Activated naive CD8-positive, alpha-beta T cell treated with anti-CD3 and anti-CD28 coated beads, Interleukin-2, amount 50 U/mL, for 24 hours (primary cell): ENCODE results near the gene CA7.
A peak's percentile ranks its signal among the peaks of the same experiment; 100 is the strongest.

ENCODE experiments used
- ATAC-seq: fragments of 150-1000 bp; cut with Tn5 transposase; one replicate; pipeline ENCODE4 v1.10.0; 2021
- DNase-seq: peaks from one replicate; pipeline ENCODE4 v3.0.0; 2021
- H3K27ac Mint-ChIP-seq: one replicate; pipeline ENCODE4 v1.8.0; 2021; ENCODE audit warnings: mild to moderate bottlenecking, mixed read lengths
- H3K27me3 Mint-ChIP-seq: one replicate; pipeline ENCODE4 v1.8.0; 2021; ENCODE audit warnings: mixed read lengths
- H3K36me3 Mint-ChIP-seq: one replicate; pipeline ENCODE4 v1.8.0; 2021; ENCODE audit warnings: low read depth, mixed read lengths
- H3K4me1 Mint-ChIP-seq: one replicate; pipeline ENCODE4 v1.8.0; 2021; ENCODE audit warnings: mixed read lengths
- H3K4me3 Mint-ChIP-seq: one replicate; pipeline ENCODE4 v1.8.0; 2021; ENCODE audit warnings: mild to moderate bottlenecking, moderate library complexity, mixed read lengths
- H3K9me3 Mint-ChIP-seq: one replicate; pipeline ENCODE4 v1.8.0; 2021; ENCODE audit warnings: mixed read lengths

CA7 gene

DNA sequence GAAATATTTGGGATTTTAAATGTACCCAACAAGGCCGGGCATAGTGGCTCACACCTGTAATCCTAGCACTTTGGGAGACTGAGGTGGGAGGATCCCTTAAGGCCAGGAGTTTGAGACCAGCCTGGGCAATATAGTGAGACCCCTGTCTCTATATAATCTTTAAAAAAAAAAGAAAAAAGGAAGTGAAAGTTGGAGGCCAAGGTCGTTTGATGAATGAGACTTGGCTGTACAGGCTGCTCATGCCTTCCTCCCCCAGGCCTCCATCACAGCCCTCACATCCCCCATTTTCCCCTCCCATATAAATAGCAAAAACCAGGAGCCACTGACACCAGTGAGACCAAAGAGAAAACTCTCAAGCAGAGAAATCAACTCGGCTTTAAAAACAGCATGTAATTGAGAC is 3.3 kb upstream of the CA7 start:
- Mint-ChIP-seq H3K36me3 (no peaks in the 10 kb centered on the region), H3K27ac (no peak overlapping the region), H3K4me1 (peaks cover 4% of the 10 kb centered on the region), H3K4me3 (no peak overlapping the region), H3K9me3 (no peaks in the 10 kb centered on the region), H3K27me3 (peaks cover 34% of the 10 kb centered on the region)
- ATAC-seq (no peak), DNase-seq (no peak)

DNA sequence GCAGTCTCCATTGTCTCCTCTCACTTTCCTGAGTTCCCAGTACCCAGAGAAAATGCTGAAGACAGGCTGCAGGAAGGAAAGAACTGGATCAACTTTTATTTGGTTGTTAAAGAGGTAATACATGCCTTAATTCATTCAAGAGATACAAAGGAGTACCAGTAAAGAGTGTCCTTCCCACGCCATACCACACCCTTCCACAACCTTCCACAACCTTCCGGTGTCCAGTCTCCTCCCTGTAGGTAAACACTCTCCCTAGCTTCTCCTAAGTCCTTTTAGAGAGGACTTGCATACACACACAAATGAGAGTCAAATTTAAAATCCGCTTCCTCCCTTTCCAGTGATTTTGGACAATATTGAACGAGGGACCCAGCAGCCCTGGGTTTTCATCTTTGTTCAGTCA is 2.8 kb upstream of the CA7 start:
- Mint-ChIP-seq H3K4me1 (peaks cover 4% of the 10 kb centered on the region), H3K4me3 (no peak overlapping the region), H3K36me3 (no peaks in the 10 kb centered on the region), H3K27me3 (peaks cover 39% of the 10 kb centered on the region), H3K9me3 (no peaks in the 10 kb centered on the region), H3K27ac (no peak overlapping the region)
- ATAC-seq (no peak), DNase-seq (no peak)

DNA sequence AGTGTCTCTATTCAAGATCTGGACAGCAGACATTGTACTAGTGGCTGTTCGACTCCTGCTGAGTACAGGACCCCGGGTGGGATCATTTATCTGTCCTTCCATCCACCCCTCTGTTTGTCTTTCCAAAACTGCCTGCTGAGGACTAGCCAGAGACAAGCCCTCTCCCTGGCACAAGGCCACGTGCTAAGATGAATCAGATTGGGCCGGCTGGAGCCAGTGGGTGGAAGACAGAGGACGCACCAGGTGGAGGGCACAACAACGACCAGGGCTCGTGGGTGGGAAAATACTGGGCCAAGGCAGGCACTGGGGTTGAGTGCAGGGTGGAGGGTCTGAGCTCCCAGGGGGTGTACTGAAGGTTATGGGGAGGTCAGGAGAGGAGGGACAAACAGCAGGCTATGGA is 1.4 kb upstream of the CA7 start:
- no peak for ATAC-seq
- Mint-ChIP-seq H3K4me1 (peaks cover 4% of the 10 kb centered on the region), H3K27me3 (peaks cover 43% of the 10 kb centered on the region)

DNA sequence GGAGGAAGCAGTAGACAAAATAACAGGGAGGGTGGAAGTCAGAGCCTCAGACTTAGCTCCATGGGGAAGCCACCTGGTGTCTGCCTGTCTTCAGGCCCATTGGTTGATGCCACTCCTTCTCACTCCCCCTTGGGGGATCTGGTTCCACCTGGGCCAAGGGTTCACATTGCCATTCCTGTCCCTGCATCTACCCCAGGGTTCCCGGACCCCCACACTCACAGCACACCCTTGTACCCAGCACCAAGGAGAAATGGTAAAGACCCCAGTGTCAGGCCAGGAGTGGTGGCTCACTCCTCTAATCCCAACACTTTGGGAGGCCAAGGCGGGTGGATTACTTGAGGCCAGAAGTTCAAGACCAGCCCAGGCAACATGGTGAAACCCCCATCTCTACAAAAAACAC is 1.0 kb upstream of the CA7 start:
- H3K4me3 Mint-ChIP-seq = no peak overlapping the region
- ATAC-seq (no peak), DNase-seq (no peak)
- no peaks in the 10 kb centered on the region for H3K36me3 Mint-ChIP-seq
- peaks cover 6% of the 10 kb centered on the region for H3K4me1 Mint-ChIP-seq
- H3K9me3 Mint-ChIP-seq = no peaks in the 10 kb centered on the region
- H3K27me3 Mint-ChIP-seq = peaks cover 43% of the 10 kb centered on the region
- no peak overlapping the region for H3K27ac Mint-ChIP-seq

More for the DNA sequence above, 1.4 kb upstream of the CA7 start:
- DNase-seq = no peak
- H3K4me3 Mint-ChIP-seq = no peak overlapping the region
- H3K27ac Mint-ChIP-seq = no peak overlapping the region
- H3K36me3 Mint-ChIP-seq = no peaks in the 10 kb centered on the region
- no peaks in the 10 kb centered on the region for H3K9me3 Mint-ChIP-seq

DNA sequence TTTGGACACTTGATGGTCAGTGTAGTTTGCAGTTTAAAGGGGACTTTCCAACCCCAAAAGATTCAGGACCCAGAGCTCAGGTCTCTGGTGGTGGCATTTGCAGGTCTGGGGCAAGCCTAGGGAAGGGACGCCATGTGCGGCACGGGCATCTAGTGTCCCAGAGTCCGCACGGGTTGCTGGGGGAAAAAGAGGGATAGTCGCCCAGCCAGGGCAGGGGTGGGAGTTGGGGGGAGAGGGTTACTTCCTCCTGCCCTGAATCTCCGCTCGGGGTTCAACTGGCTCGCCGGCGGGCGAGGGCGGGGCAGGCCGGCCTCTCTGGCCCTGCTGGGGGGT is 239 bp upstream of the CA7 start:
- DNase-seq = no peak
- peaks cover 8% of the 10 kb centered on the region for H3K4me1 Mint-ChIP-seq
- no peak overlapping the region for H3K27ac Mint-ChIP-seq
- H3K36me3 Mint-ChIP-seq = no peaks in the 10 kb centered on the region
- ATAC-seq = no peak
- no peaks in the 10 kb centered on the region for H3K9me3 Mint-ChIP-seq
- H3K4me3 Mint-ChIP-seq = peak overlapping the region; percentile 52
- H3K27me3 Mint-ChIP-seq = peaks cover 43% of the 10 kb centered on the region

DNA sequence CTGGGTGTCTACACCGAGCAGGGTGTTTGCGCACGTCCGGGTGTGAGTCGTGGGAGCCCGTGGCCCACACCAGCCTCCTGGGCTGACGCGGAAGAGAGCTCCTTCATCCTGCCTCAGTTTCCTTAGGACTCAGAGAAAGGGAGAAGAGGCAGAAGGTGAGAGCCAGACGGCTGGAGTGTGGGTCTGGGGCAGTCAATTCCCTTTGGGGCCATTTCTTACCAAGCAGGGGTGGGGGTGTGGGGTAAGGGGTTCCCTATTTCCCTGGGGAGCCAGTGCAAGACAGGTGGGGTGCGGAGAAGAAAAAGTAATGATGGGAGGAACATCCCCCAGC is 831 bp downstream of the CA7 start:
- Mint-ChIP-seq H3K4me1 (peaks cover 8% of the 10 kb centered on the region), H3K36me3 (no peaks in the 10 kb centered on the region), H3K4me3 (no peak overlapping the region), H3K27me3 (peaks cover 41% of the 10 kb centered on the region), H3K27ac (no peak overlapping the region), H3K9me3 (no peaks in the 10 kb centered on the region)
- DNase-seq (no peak), ATAC-seq (peak; percentile 16)

DNA sequence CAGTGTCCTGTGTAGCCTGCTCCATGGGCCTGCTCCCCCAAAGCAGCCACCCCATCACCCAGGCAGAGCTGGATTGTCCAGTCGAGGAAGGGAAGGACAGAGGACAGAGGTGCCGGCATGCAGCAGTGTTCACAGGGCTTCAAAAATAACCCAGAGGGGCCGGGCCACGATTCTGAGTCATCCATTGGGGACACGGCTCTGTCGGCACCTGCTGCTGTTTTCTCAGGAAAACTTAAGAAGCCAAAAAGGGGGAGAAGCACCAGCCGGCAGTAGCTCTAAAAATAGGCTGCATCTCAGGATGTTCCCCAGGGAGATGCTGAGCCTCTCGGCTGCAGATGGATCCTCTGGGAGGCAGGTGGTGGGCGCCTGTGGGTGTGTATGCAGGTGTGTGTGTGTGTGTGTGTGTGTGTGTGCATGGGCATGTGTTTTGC is 1.6 kb downstream of the CA7 start:
- DNase-seq (no peak), ATAC-seq (no peak)
- no peaks in the 10 kb centered on the region for H3K9me3 Mint-ChIP-seq
- H3K36me3 Mint-ChIP-seq = no peaks in the 10 kb centered on the region
- peaks cover 39% of the 10 kb centered on the region for H3K27me3 Mint-ChIP-seq
- H3K27ac Mint-ChIP-seq = no peak overlapping the region
- H3K4me3 Mint-ChIP-seq = no peak overlapping the region
- H3K4me1 Mint-ChIP-seq = peaks cover 8% of the 10 kb centered on the region

DNA sequence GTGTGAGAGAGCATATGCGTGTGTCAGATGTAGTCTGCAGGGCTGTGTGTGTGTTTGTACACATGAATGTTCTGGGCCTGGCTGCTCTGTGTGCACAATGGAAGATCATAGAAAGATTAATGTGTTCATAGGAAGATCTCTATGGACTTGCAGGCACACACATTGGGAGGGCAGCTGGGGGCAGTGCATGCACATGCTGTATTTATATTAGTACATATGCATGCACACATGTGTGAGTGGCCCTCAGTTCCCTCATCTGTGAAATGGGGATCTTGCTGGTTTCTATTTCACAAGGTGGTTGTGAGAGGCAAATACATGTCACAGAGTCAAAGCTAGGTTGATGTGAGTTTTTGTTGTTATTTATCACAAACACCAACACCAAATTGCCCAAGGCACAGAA is 2.1 kb downstream of the CA7 start:
- no peak overlapping the region for H3K4me3 Mint-ChIP-seq
- ATAC-seq (no peak), DNase-seq (no peak)
- peaks cover 39% of the 10 kb centered on the region for H3K27me3 Mint-ChIP-seq
- no peaks in the 10 kb centered on the region for H3K9me3 Mint-ChIP-seq
- H3K36me3 Mint-ChIP-seq = no peaks in the 10 kb centered on the region
- peaks cover 8% of the 10 kb centered on the region for H3K4me1 Mint-ChIP-seq
- no peak overlapping the region for H3K27ac Mint-ChIP-seq

DNA sequence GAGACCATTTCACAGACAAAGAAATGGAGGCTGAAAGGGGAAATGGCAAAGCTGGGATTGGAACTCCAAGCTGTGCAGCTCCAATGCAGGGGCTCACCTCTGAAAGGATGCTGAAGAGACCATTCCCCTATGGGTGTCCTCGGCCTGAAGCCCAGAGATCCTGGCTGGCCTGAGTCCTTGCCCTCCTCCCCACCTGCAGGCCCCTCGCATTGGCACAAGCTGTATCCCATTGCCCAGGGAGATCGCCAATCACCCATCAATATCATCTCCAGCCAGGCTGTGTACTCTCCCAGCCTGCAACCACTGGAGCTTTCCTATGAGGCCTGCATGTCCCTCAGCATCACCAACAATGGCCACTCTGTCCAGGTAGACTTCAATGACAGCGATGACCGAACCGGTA is 2.6 kb downstream of the CA7 start:
- H3K27ac Mint-ChIP-seq = no peak overlapping the region
- no peaks in the 10 kb centered on the region for H3K36me3 Mint-ChIP-seq
- DNase-seq = no peak
- peaks cover 8% of the 10 kb centered on the region for H3K4me1 Mint-ChIP-seq
- no peaks in the 10 kb centered on the region for H3K9me3 Mint-ChIP-seq
- peaks cover 39% of the 10 kb centered on the region for H3K27me3 Mint-ChIP-seq
- no peak for ATAC-seq
- H3K4me3 Mint-ChIP-seq = no peak overlapping the region

DNA sequence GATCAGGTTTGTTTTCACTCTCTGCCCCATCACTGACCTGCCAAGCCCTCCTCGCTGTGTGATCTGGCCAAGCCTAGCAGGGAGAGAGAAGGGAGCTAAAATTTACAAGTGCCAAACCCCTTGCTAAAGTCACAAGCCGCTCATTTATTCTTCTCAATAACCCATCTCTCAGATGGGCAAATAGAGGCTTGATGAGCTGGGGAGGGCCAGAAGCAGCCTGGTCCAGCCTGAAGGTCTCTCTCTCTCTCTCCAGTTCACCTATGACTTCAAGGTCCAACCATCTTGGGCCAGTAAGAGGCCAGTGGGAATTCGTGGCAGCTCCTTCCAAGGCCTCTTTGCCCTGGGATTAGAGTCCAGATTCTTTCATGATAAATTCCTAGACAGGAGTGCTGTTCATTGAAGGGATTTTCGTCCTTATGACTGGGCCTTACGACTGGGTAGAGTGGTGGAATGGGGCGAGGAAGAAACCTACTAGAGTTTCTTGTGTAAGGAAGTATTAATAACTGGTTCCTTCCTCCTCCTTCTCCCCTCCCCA is 3.4 kb downstream of the CA7 start:
- Mint-ChIP-seq H3K36me3 (no peaks in the 10 kb centered on the region), H3K27ac (no peak overlapping the region), H3K27me3 (peaks cover 37% of the 10 kb centered on the region), H3K4me1 (peaks cover 8% of the 10 kb centered on the region), H3K4me3 (no peak overlapping the region), H3K9me3 (no peaks in the 10 kb centered on the region)
- DNase-seq (no peak), ATAC-seq (no peak)

DNA sequence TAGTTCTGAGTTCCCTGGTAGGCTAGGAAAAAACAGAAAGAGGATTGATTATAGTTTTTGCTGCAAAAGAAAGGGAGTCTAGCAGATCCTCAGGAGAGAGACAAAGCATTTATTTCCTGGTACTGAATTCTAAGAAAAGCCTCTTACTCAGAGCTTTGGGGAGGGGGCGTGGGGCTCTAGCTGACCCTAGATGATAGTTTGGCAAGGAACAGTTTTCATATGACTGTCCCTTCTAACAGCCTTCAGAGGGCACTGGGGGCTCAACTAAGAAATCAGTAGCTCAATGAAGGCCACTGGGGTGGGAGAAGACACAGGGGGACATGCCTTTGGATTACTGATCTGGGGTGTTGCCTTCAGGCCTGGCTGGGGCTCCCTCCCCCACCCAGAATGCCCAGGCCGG is 4.0 kb downstream of the CA7 start:
- ATAC-seq = no peak
- peaks cover 31% of the 10 kb centered on the region for H3K27me3 Mint-ChIP-seq

DNA sequence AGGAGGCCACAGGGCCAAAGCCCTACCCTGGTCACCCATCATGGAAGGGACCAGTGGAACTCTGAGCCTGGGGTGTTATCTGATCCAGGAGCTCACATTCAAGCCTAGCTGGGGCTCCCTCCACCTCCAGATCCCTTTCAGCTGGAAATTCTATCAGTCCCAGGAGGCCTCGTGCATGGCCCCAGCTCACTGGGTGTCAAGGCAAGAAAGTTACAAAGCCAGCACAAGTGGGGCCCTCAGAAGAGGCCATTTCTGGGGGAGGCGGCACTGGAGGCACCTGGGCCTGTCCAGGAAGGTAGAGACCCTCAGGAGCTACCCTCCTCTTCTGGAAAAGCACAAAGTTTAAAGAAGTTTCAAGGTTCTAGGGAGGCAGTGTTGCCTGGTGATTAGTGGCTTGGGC is 4.8 kb downstream of the CA7 start:
- no peak for DNase-seq
- Mint-ChIP-seq H3K9me3 (no peaks in the 10 kb centered on the region), H3K27me3 (peaks cover 23% of the 10 kb centered on the region), H3K36me3 (no peaks in the 10 kb centered on the region), H3K27ac (no peak overlapping the region), H3K4me1 (peaks cover 5% of the 10 kb centered on the region), H3K4me3 (no peak overlapping the region)
- ATAC-seq = no peak

More for the DNA sequence above, 4.0 kb downstream of the CA7 start:
- H3K4me3 Mint-ChIP-seq = no peak overlapping the region
- H3K9me3 Mint-ChIP-seq = no peaks in the 10 kb centered on the region
- no peaks in the 10 kb centered on the region for H3K36me3 Mint-ChIP-seq
- DNase-seq = no peak
- peaks cover 8% of the 10 kb centered on the region for H3K4me1 Mint-ChIP-seq
- H3K27ac Mint-ChIP-seq = no peak overlapping the region

DNA sequence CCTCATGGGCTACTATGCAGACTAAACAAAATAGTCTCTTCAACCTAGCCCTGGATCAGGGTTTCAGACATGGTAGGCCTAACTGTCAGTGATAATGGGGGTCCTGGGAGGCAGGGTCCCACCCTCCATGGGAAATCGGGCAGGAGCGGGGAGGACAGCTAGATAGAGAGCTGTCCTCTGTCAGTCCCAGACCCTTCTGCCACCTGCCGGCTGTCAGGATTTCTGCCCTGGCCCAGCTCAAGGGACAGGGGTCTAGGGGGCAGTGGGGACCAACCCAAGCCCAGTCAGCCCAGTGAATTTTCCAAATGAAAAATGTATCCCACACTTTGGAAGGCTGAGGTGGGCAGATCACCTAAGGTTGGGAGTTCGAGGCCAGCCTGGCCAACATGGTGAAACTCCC is 5.3 kb downstream of the CA7 start:
- ATAC-seq (no peak), DNase-seq (no peak)
- peaks cover 5% of the 10 kb centered on the region for H3K4me1 Mint-ChIP-seq
- no peaks in the 10 kb centered on the region for H3K9me3 Mint-ChIP-seq
- H3K27me3 Mint-ChIP-seq = peaks cover 22% of the 10 kb centered on the region
- H3K36me3 Mint-ChIP-seq = no peaks in the 10 kb centered on the region
- H3K4me3 Mint-ChIP-seq = no peak overlapping the region
- H3K27ac Mint-ChIP-seq = no peak overlapping the region

DNA sequence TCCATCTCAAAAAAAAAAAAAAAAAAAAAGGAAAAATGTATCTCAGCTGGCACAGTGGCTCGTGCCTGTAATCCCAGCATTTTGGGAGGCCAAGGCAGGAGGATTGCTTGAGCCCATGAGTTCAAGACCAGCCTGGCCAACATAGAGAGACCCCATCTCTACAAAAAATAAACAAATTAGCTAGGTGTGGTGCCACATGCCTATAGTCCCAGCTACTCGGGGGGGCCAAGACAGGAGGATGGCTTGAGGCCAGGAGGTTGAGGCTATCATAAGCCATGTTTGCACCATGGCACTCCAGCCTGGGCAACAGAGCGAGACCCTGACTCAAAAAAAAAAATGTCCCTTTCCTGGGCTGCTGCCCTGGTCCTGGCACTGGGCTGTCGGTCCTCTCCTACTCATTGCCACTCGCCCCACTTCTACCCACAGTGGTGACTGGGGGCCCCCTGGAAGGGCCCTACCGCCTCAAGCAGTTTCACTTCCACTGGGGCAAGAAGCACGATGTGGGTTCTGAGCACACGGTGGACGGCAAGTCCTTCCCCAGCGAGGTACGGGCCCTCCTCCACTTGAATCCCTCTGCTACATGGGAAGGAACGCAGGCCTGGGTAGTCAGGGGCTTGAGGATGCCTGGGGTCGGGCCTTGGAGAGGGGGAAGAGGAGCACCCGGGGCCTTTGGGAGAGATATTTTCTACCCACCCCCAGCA is 6.1 kb downstream of the CA7 start:
- Mint-ChIP-seq H3K36me3 (no peaks in the 10 kb centered on the region), H3K4me1 (peaks cover 5% of the 10 kb centered on the region), H3K27me3 (peaks cover 18% of the 10 kb centered on the region), H3K27ac (no peak overlapping the region), H3K9me3 (no peaks in the 10 kb centered on the region), H3K4me3 (no peak overlapping the region)
- no peak for DNase-seq
- ATAC-seq = no peak

DNA sequence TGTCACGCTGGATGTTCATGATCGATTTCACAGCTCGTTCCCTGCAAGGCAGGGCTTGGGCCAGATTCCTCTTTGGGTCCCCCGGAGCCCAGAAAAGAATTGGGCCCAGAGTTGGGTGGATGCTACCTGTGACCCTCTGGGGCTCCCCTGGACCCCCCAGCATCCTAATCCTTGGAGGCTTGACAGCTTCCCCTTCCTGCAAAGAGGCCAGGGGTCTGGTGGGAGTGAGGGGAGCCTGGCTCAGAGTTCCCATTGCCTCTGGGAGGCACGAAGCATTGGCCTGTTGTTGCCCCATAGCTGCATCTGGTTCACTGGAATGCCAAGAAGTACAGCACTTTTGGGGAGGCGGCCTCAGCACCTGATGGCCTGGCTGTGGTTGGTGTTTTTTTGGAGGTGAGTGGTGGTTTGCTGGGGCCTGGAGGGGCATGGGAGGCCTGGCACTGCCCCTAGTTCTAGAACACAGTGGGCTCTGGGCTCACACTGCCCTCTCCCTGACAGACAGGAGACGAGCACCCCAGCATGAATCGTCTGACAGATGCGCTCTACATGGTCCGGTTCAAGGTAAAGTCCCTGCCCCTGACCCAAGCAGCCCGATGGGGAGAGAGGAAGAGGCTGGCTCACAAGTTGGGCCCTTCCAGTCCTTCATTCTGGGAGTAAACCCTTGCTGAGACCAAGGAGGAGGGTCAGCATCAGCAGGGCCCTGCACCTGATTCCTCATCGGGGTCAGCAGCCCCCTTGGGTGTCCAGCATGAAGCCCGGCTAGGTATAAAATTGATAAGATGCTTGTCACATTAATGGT is 7.2 kb downstream of the CA7 start:
- Mint-ChIP-seq H3K4me3 (no peak overlapping the region), H3K27me3 (peaks cover 7% of the 10 kb centered on the region), H3K36me3 (no peaks in the 10 kb centered on the region), H3K4me1 (peaks cover 5% of the 10 kb centered on the region), H3K9me3 (no peaks in the 10 kb centered on the region), H3K27ac (no peak overlapping the region)
- no peak for DNase-seq
- no peak for ATAC-seq
